Bronchial smooth muscle cell (primary cell): ENCODE results near the gene GALC. TPM values are rescaled to one million over a fixed set of nuclear protein-coding genes. Genes with fewer than 3 reads are reported as not detected.

Experiments
- total RNA-seq: library from RNA; depleted of rRNA; stranded (reverse); fragments of >200 nt; gene quantifications from 2 replicates; pipeline ENCODE4 v1.2.1, GENCODE V29; 2014

The GALC gene
- 21.8 and 43.4 TPM in 2 replicates for total RNA-seq

GRCh38 chr14:87992718-87993628 lies at the start of gene GALC:
Gene GALC, minus strand, starts transcription at chr14:87993182. Its CDS starts 18 bp downstream, at chr14:87993164.

GRCh38 chr14:88005050-88005481 lies 12.1 kb upstream of the GALC start, which contains the start of gene GPR65:
Gene GPR65, plus strand, starts transcription at chr14:88005135. Its CDS starts 5,713 bp downstream, at chr14:88010848.

Other genes with a start within 250 kb of the GALC start
- gene GPR65, start 12.0 kb upstream of the GALC start, total RNA-seq: not detected in 2 replicates